Ascending aorta (tissue), 2 donors: ENCODE results near the gene ORMDL3. TPM values are rescaled to one million over a fixed set of nuclear protein-coding genes. Genes with fewer than 3 reads are reported as not detected.

Source experiments
- DNase-seq, 2 donors: peaks; one replicate each; pipeline ENCODE4 v3.0.0-alpha.2; 2019; ENCODE audit warnings: low spot score in 2 of 2
- H3K27ac ChIP-seq, 2 donors: fragments of 200-600 bp; sonication (generic); one replicate each; pipeline ENCODE4 v1.5.1; 2016 to 2017; ENCODE audit warnings: mild to moderate bottlenecking in 1 of 2
- H3K27me3 ChIP-seq: fragments of 200-600 bp; sonication (generic); one replicate; pipeline ENCODE4 v1.5.1; 2017
- H3K36me3 ChIP-seq, 2 donors: fragments of 200-600 bp; sonication (generic); one replicate each; pipeline ENCODE4 v1.5.1; 2016
- H3K4me1 ChIP-seq, 2 donors: fragments of 200-600 bp; sonication (generic); one replicate each; pipeline ENCODE4 v1.5.1; 2016 to 2017; ENCODE audit warnings: mild to moderate bottlenecking in 1 of 2
- H3K4me3 ChIP-seq, 2 donors: fragments of 200-600 bp; sonication (generic); one replicate each; pipeline ENCODE4 v1.5.1; 2016 to 2017; ENCODE audit warnings: mild to moderate bottlenecking in 1 of 2
- H3K9me3 ChIP-seq, 2 donors: fragments of 200-600 bp; sonication (generic); one replicate each; pipeline ENCODE4 v1.5.1; 2016
- intact Hi-C: fragments of 100-400 bp; cut with DNase I; formaldehyde crosslinking; loops from one replicate; pipeline ENCODE4 v1.15.1; 2023
- total RNA-seq: library from RNA; depleted of rRNA; stranded (reverse); fragments of >200 nt; gene quantifications from one replicate; pipeline ENCODE4 v1.1.0, GENCODE V29; 2016
- TF ChIP-seq, protein P1 (sequence below), 3 experiments: fragments of 200-600 bp in 2 of 3; fragments of 450-650 bp in 1 of 3; sonication (generic) in 2 of 3; IDR thresholded peaks; one replicate each; pipeline ENCODE4 v1.5.1; 2016 to 2019; ENCODE audit warnings: antibody characterized with exemption in 3 of 3, mild to moderate bottlenecking in 1 of 3, moderate library complexity in 1 of 3

The ORMDL3 gene
- total RNA-seq, 1 donor from 2014 or later = 32.2 TPM

GRCh38 chr17:39934324-39934723, 6.9 kb upstream of the ORMDL3 start:
- H3K9me3 ChIP-seq = no peaks in the 10 kb centered on the region
- intact Hi-C loops = no loop called here

DNA sequence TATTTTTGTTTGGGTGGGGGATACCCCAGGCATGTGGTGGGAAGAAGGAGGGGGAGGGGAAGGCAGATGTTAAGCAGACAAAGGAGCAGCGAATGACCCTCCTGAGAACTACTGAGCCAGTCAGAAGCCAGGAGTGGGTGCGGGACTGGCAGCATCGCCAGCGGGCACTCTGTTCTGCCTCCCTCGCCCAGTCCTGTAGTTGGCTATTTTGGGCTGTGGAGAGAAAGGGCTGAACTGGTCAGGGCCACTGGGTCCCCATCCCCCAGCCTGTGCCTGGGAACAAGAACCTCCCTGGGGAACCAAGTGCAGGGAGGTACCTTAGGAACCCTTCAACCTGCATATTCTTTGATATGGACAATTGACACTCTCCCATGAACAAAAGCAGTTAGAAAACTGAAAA, 6.5 kb upstream of the ORMDL3 start:
- Histone ChIP-seq H3K4me3 (no peak overlapping the region), H3K9me3 (no peaks in the 10 kb centered on the region), H3K4me1 (peaks cover under 1 to 15% of the 10 kb centered on the region in 2 donors), H3K27me3 (no peaks in the 10 kb centered on the region), H3K27ac (no peak overlapping the region), H3K36me3 (no peaks in the 10 kb centered on the region)
- TF ChIP-seq, protein P1, sequence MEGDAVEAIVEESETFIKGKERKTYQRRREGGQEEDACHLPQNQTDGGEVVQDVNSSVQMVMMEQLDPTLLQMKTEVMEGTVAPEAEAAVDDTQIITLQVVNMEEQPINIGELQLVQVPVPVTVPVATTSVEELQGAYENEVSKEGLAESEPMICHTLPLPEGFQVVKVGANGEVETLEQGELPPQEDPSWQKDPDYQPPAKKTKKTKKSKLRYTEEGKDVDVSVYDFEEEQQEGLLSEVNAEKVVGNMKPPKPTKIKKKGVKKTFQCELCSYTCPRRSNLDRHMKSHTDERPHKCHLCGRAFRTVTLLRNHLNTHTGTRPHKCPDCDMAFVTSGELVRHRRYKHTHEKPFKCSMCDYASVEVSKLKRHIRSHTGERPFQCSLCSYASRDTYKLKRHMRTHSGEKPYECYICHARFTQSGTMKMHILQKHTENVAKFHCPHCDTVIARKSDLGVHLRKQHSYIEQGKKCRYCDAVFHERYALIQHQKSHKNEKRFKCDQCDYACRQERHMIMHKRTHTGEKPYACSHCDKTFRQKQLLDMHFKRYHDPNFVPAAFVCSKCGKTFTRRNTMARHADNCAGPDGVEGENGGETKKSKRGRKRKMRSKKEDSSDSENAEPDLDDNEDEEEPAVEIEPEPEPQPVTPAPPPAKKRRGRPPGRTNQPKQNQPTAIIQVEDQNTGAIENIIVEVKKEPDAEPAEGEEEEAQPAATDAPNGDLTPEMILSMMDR (IDR thresholded peaks at IDR 0.05) = no peak
- intact Hi-C loops = no loop called here
- DNase-seq = no peak

More at GRCh38 chr17:39934324-39934723, 6.9 kb upstream of the ORMDL3 start:
- Histone ChIP-seq H3K27ac (no peak overlapping the region), H3K27me3 (no peaks in the 10 kb centered on the region), H3K4me1 (peaks cover 0 to 14% of the 10 kb centered on the region in 2 donors), H3K36me3 (no peaks in the 10 kb centered on the region), H3K4me3 (no peak overlapping the region)
- no peak for DNase-seq
- TF ChIP-seq, protein P1 (IDR thresholded peaks at IDR 0.05) = no peak

DNA sequence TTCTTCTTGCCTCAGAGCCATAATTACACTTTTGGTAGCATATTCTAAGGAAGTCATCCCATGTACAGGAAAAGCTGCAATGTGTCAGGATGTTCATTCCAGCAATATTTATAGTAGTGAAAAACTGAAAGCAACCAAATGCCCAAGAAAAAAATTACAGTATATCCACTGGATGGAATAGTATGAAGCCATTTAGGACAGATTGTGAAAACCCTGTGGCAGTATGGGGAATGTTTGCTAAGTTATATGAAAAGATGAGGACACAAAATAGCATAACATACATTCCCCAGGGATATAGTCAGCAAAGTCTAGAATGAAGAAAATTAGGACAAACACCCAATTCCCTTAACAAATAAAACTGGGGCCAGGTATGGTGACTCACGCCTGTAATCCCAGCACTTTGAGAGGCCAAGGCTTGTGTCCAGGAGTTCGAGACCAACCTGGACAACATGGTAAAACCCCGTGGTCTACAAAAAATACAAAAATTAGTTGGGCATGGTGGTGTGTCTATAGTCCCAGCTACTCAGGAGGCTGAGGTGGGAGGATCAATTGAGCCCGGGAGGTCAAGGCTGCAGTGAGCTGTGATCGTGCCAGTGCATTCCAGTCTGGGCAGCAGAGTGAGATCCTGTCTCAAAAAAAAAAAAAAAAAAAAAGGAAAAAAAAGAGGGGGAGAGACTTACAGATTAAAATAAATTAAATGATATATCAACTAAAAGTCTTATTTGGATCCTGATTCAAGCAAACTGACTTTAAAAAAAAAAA, 2.4 kb upstream of the ORMDL3 start:
- Histone ChIP-seq H3K36me3 (no peaks in the 10 kb centered on the region), H3K4me1 (peaks cover 14 to 37% of the 10 kb centered on the region in 2 donors), H3K4me3 (peak overlapping the region in 1 of 2 donors; percentile 27), H3K9me3 (no peaks in the 10 kb centered on the region), H3K27me3 (no peaks in the 10 kb centered on the region), H3K27ac (peak overlapping the region; percentile 98 to 99)
- TF ChIP-seq, protein P1 (IDR thresholded peaks at IDR 0.05) = no peak
- intact Hi-C loops = loop anchor here (1.0 to 10.0 kb wide), 4 partner anchors 181 to 1063 kb away; partner anchors contain the start of gene PLXDC1
- DNase-seq = no peak

DNA sequence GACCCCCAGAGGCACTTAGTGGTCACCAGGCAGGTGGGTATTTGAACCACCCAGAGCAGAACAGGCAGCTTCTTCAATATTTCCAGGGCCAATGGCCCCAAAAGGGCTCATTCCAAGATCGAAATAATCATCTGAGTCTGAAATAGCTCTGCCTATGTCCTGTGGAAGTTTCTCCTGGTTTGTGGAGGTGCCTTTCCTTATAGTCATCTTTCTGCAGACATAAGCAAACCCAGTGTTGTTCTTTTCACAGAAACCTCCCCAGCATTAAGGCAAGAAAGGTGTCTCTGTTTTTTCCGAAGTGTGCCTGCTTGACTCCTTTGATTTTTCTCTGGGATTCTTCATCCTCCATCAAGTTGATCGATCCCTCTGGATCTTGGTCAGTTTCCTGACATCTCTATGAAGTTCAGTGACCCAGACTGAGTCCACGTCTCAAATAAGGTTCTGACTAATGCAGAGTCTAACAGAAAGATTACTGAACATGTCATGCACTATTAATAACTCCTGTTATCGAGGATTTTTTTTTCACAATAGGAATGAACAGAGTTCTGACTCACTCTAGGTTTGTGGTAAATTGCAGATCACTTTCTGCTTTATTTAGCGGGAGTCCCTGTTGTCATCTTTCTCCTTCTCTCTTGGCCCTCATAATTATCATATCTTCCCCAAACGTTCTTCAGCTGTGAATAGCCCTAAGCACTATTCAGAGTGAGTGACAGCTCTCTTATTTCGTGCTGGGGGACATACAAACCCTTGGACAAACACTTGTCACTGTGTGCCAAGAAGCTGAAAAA, 1.7 kb upstream of the ORMDL3 start:
- no peak for DNase-seq
- intact Hi-C loops = loop anchor here (1.0 to 10.0 kb wide), 4 partner anchors 182 to 1062 kb away; partner anchors contain the start of gene PLXDC1
- Histone ChIP-seq H3K27ac (peak overlapping the region; percentile 98 to 99), H3K9me3 (no peaks in the 10 kb centered on the region), H3K4me1 (peaks cover 14 to 36% of the 10 kb centered on the region in 2 donors), H3K36me3 (peaks cover under 1% of the 10 kb centered on the region in 2 donors), H3K4me3 (peak overlapping the region; percentile 95 to 100), H3K27me3 (no peaks in the 10 kb centered on the region)
- TF ChIP-seq, protein P1 (IDR thresholded peaks at IDR 0.05) = no peak

GRCh38 chr17:39927929-39928857, 792 bp upstream of the ORMDL3 start:
- peak in 1 of 2 donors; percentile 85 for DNase-seq

More at GRCh38 chr17:39927929-39928857, 792 bp upstream of the ORMDL3 start:
- Histone ChIP-seq H3K9me3 (no peaks in the 10 kb centered on the region), H3K36me3 (peaks cover 9% of the 10 kb centered on the region in 2 donors), H3K4me3 (peak overlapping the region; percentile 95 to 100), H3K4me1 (peaks cover 14 to 32% of the 10 kb centered on the region in 2 donors), H3K27me3 (no peaks in the 10 kb centered on the region), H3K27ac (peak overlapping the region; percentile 98 to 99)
- intact Hi-C loops = loop anchor here (1.0 to 10.0 kb wide), 5 partner anchors 25 to 1061 kb away; partner anchors contain the start of genes PLXDC1 and PSMD3
- TF ChIP-seq, protein P1 (IDR thresholded peaks at IDR 0.05) = no peak
